HG02981 (cell line): ENCODE data around the gene ENO1.
"Not testable (repeated sequence)": the region's sequence is repeated elsewhere in the genome, so short reads cannot be mapped to it uniquely, and the experiment has no call there.

Source experiments
- ATAC-seq: cut with Tn5 transposase; IDR thresholded peaks from one replicate; pipeline ENCODE4 v1.9.1; 2021; ENCODE audit warnings: mild to moderate bottlenecking, moderate library complexity; ENCODE audit not compliant: unreplicated experiment

ENO1 gene

GRCh38 chr1:8847990-8848389, 30.5 kb downstream of the ENO1 start:
- ATAC-seq = no peak

- ATAC-seq = no peak
Observed at GRCh38 chr1:8846263-8846662, 32.2 kb downstream of the ENO1 start.

GRCh38 chr1:8845104-8846097, 33.1 kb downstream of the ENO1 start:
- no peak for ATAC-seq

GRCh38 chr1:8844501-8845006, 33.9 kb downstream of the ENO1 start:
- ATAC-seq = no peak

- ATAC-seq = no peak
Observed at GRCh38 chr1:8841395-8841794, 37.1 kb downstream of the ENO1 start.

GRCh38 chr1:8839990-8840389, 38.5 kb downstream of the ENO1 start:
- no peak for ATAC-seq

GRCh38 chr1:8835941-8836643, 42.4 kb downstream of the ENO1 start:
- ATAC-seq = no peak

GRCh38 chr1:8831340-8831739, 47.1 kb downstream of the ENO1 start:
- no peak for ATAC-seq

GRCh38 chr1:8830732-8831131, 47.8 kb downstream of the ENO1 start:
- ATAC-seq = not testable (repeated sequence)

GRCh38 chr1:8825985-8826481, 52.5 kb downstream of the ENO1 start:
- ATAC-seq = no peak

GRCh38 chr1:8823295-8823664, 55.2 kb downstream of the ENO1 start:
- ATAC-seq = no peak

- ATAC-seq = no peak
Observed at GRCh38 chr1:8822373-8823294, 55.9 kb downstream of the ENO1 start.

- ATAC-seq = no peak
Observed at GRCh38 chr1:8821084-8821483, 57.4 kb downstream of the ENO1 start.

GRCh38 chr1:8818789-8819188, 59.7 kb downstream of the ENO1 start:
- not testable (repeated sequence) for ATAC-seq

GRCh38 chr1:8818325-8818775, 60.1 kb downstream of the ENO1 start:
- ATAC-seq = no peak

GRCh38 chr1:8817412-8818324, 60.8 kb downstream of the ENO1 start, which contains the start of gene RERE:
Gene RERE, minus strand, starts transcription at chr1:8817640.
- ATAC-seq = peak; percentile 87

GRCh38 chr1:8816831-8817411, 61.6 kb downstream of the ENO1 start:
- peak; percentile 17 for ATAC-seq

GRCh38 chr1:8816264-8816663, 62.2 kb downstream of the ENO1 start:
- no peak for ATAC-seq

GRCh38 chr1:8815582-8816151, 62.8 kb downstream of the ENO1 start:
- no peak for ATAC-seq
